GM21528 (cell line): ENCODE results near the gene DCAF4.

Experiments used
- ATAC-seq: cut with Tn5 transposase; IDR thresholded peaks from one replicate; pipeline ENCODE4 v1.9.1; 2021; ENCODE audit warnings: mild to moderate bottlenecking, moderate library complexity; ENCODE audit not compliant: unreplicated experiment, low FRiP score

Gene DCAF4, protein sequence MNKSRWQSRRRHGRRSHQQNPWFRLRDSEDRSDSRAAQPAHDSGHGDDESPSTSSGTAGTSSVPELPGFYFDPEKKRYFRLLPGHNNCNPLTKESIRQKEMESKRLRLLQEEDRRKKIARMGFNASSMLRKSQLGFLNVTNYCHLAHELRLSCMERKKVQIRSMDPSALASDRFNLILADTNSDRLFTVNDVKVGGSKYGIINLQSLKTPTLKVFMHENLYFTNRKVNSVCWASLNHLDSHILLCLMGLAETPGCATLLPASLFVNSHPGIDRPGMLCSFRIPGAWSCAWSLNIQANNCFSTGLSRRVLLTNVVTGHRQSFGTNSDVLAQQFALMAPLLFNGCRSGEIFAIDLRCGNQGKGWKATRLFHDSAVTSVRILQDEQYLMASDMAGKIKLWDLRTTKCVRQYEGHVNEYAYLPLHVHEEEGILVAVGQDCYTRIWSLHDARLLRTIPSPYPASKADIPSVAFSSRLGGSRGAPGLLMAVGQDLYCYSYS

DNA sequence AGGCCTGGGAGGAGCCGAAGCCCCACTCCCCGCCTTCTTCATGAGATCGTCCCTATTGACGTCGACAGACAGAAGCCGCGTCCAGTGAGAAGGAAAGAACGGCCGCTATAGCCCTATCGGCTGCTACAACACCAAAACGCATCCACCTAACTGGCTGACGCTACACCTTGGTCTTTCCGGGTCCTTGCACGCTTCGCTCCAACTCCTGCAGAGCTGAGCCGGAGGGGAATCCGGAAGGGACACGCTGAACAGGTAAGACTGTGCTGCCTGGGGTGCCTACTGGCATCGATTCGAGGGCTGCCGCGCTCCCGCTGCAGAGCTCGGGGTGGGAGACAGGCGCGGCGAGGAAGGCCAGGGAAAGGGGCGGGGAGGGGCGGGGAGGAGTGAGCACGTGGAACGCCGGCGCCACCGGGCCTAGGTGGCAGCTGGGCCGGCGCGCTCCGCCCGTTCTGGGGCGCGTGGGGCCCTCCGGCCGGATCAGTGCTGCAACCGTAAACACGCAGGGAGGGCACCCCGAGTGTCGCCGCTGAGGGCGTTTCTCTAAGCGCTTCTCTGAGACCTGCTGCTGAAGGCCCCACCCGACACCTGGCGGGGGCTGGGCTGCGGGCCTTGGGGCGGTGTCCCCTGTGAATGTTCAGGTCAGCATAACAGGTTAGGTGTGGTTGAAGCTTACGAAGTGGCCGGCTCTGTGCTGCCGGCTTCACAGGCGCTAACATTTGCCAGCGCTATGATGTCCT, at the start of gene DCAF4:
Gene DCAF4, plus strand, starts transcription at position 173 of the 737 bp plus-strand sequence. CDS start 11,515 bp downstream, outside the sequence.
- ATAC-seq = peak; percentile 97

DNA sequence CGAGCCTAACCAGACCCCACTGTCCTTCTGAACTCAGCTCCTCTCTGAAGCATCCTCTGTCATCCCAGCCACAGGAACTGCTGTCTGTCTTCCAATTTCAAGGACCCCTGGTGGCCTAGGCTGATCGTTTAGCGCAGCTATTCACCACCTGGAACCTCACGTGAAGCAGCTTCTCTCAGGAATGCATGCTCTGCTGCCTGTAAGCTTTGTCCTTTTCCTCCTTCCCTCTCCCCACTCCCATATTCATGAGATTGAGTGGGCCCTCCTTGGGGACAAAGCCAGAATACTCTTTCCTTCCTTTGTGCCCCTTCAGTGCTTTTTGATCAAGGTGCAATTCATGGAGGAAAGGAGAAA, 49.6 kb upstream of the DCAF4 start:
- no peak for ATAC-seq

DNA sequence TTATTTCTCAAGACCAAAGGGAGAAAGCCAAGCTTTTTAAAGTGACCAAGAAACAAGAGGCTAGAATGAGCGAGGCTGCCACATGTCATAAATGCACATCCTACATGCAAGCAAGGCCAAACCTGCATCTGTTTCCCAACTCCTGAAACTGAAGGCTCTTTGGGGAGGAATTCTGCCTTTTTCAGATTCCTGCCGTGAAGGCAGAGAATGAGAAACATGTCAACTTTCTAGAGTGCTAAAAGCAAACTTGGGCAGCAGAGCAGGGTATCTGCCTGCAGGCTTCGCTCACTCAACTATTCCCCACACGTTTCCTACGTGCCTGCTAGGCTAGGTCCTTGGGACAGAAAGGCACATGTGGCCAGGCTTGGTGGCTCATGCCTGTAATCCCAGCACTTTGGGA, 47.5 kb upstream of the DCAF4 start:
- ATAC-seq = no peak

DNA sequence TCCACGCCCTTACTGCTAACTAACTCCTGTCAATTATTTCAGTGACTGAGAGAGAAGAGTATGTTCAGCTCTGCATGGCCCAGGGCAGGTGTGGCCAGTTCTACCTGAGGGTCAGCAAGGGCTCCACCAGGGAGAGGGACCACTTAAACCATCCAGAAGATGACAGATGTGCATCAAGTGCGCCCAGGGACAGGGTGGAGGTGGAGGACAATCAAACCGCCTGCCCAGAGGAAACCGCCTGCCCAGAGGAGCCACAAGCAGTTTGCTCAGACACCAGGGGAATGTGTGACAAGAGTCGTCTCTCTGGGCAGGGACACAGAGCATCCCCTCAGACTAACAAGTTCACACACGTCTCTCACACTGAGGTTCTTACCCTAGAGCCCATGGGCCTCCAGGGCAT, 46.8 kb upstream of the DCAF4 start:
- no peak for ATAC-seq

DNA sequence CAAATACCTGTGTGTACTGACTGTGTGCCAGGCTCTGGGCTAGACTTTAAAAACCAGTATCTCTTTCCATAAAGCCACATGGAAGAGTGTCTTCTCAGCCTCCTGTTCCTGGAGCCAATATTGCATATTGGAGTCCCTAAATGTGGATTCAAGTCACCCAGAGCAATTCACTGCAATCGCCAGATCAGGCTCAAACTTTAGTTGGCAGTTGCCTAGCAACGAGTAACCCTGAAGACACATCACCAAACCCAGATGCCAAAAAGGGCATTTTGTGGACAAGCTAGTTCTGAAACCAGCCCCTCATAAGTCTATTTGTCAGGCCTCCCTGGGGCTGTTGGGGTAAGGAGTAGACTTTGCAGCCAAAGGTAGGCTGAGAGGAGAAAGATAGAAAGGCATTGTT, 46.1 kb upstream of the DCAF4 start:
- ATAC-seq = no peak

DNA sequence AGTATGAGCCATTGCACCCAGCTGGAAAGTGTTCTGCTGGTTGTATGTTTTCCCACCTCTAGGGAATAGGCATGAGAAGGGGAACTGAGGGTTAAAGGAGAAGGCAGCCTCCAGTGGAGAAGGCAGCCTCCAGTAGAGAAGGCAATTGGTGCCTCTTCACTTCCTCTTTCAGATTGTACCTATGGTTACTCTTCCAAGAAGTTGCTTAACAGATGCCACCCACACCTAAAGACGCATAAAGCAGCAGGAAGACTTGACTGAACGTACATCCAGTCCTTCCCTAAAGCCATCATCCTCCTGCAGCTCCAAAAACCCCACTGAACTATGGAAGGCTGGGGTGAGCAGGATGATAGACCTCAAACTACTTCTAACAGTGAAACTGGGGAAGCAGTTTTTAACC, 45.4 kb upstream of the DCAF4 start:
- no peak for ATAC-seq

DNA sequence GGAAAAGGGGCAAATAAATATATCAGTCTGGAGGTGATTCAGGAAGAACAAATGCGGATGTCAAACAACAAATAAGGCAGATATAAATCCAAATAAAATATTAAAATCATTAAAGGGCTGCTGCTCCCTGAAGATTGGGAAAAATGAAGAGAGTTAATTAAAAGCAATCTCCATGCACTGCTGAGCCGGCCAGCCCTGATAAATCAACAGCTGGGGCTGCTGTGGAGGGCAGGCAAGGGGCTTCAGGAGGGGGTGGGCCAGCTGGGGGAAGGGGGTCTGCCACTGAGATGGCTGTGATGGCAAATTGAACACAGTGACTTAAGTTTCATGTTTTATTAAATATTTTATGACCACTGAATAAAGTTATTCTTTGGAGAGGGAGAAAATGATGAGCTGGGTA, 44.7 kb upstream of the DCAF4 start:
- no peak for ATAC-seq

DNA sequence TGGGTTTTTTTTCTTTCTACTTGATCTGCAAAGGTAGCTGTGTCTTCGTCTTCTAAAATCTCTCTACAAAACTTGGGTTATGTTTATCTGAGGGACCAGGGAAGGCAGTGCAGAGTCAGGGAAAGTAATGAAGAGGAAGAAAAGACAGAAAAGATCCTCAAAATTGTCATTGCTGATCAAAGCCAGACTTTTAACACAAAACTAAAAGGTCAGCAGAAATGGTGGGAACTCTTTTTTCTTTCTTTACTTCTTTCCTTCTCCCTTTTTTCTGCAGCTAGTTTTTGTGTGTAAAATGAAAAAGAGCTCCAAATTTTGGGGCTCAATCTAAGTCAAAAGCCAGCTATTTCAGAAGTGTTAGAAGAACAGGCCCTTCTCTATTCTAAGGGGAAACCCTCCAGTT, 44.2 kb upstream of the DCAF4 start:
- ATAC-seq = no peak

DNA sequence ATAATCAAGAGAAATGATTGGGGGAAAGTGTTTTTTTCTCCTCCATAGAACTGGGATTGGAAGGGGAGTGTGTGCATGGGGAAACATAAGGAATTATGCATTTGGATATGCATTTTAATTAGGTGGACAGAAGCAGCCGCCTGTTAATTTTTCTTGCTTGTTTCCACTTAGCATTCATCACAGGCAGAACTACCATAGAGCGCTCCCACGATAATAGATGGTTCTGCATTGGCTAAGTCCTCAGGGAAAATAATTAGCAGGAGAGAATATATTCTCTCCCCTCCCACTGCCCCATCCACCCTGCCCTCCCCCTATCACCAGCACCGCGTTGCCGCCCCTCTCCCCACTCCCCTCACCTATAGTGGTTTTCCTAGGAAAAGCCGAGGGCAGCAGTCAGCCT, 43.8 kb upstream of the DCAF4 start:
- ATAC-seq = no peak

DNA sequence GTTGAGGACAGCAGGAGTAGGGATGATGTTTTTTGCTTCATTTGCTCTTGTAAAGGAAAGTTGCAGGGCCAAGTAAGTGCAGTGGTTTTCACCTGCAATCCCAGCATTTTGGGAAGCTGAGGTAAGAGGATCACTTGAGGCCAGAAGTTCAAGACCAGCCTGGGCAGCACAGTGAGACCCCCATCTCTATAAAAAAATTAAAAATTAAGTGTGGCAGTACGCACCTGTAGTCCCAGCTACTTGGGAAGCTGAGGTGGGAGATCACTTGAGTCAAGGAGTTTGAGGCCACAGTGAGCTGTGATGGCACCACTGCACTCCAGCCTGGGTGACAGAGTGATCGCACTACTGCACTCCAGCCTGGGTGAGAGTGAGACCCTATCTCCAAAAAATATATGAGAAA, 43.2 kb upstream of the DCAF4 start:
- no peak for ATAC-seq

DNA sequence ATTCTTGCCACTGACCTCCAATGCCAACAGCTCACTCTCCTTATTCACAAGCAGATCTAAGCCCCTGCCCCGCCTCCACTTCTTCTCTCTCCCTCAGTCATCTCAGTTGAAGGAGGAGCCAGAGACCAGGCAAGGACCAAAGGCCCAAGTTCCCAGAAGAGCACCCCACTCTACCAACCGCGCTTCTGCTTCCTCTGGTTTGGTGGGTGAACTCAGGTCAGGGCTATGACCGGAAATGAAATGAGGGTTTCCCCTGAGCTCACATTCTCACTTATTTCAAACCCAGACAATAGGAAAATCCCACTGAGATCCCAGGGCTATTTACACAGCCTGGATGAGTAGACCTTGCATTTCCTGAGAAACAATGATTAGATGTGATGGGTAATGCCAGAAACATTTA, 42.3 kb upstream of the DCAF4 start:
- no peak for ATAC-seq

DNA sequence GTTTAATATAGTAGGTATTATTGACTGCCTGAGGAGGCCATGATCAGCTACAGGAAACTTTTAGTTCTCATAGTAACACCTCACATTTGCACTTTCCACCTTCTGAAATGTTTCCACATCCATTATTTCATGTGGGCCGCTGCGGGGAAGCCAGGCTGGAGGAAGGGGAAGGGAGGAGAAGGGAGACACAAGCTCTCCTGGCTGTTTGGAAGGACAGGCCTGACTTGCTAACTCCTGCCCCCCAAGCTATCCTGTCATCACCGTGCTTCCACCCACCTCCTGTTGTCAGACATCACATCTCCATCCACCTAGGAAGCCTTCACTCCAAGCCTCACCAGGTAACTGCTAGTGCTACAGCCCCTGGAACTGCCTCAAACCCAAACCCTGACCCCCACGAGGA, 41.9 kb upstream of the DCAF4 start:
- ATAC-seq = no peak

DNA sequence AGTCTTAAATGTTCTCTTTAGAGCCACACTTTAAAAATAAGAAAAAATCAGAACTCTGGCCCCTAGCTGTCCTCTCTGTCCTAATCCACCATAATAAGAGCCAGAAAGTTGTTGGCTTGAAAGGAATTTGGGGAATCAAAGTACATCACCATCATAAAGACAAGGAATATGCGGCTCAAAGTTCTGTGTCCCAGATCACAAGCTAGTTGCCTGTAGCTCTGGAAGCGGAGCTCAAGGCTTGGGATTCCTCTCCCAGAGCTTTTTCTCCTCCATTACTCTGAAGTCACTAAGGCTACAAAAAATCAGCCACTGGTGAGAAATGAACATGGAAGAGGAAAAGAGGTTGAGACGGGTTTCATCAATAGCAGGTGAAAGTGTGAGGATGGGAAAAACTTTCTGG, 38.8 kb upstream of the DCAF4 start:
- no peak for ATAC-seq

DNA sequence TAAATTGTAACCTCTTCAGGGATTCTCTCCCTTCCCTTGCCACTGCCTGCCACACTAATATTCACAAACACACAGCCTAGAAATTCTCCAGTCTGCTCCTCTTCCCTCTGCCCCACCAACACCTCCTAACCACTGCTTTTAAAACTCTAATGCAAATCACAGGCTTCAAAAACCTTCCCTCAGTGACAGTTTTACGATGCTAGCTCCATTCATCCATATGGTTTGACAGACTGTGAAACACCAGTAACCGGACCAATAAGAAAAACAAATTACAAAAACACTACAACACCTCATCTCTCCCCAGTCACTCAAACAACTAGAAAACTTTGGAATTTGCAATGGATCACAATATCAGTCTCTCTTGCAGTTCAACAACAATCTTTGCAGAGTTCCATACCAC, 38.1 kb upstream of the DCAF4 start:
- no peak for ATAC-seq

DNA sequence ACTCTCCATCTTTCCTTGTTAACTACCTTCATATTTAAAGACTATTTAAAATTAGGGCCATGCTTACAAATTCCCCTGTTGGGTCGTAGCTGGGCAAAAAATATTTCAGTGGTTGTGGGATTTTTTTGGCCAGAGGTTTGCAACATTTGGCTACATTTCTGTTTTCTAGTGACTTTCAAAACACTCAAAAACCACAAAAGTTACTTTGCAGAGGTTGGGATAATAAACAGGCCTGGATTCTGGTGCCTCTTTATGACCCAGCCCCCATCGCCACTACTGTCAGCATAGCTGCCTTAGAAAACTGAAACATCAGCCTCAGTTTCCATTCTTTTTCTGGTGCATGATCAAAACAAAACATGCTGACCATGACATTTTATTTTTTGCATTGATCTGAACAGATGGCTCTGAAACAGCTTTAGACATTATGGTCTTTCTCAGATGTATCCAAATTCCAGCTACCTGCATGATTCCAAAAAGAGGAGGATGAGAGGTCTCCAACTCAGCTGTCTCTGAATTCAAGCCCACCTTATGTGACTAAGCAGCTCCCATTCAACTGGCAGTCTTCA, 37.5 kb upstream of the DCAF4 start:
- no peak for ATAC-seq

DNA sequence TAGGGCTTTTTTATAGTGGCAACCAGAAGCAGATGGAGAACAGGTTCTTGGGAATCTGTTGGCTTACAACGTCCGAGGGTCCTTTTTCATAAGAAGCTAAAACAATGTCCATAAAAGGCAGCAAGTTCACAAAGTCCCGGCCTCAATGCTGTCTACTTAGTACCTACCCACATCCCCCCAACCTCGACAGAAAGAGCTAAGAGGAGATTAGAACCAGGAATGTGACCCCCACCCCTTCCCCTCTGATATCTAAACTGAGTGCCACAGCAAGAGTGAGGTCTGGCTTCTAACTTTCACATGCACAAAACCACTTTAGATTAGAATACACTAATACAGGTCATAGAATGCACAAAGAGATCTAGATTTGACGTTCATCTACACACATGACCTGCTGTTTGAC, 36.9 kb upstream of the DCAF4 start:
- no peak for ATAC-seq

DNA sequence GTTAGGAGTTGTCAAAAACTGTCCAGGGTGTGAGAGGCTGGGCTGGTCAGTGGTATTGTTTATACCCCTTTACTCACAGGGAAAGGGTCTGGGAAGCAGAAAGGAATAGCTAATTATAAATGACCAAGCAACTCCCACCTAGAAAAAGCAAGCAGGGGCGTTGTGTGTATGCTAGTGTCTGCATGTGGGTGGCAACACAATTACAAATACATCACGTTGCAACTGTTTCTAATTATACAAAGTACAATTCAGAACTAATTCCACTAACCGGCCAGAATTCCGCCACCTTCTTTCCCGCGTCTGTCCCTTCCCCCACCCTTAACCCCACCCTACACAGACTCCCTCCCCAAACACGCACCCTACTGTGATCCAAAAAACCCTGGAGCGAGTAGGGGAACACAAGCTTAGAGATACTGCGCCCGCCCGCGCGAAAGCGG, 34.6 kb upstream of the DCAF4 start:
- no peak for ATAC-seq

DNA sequence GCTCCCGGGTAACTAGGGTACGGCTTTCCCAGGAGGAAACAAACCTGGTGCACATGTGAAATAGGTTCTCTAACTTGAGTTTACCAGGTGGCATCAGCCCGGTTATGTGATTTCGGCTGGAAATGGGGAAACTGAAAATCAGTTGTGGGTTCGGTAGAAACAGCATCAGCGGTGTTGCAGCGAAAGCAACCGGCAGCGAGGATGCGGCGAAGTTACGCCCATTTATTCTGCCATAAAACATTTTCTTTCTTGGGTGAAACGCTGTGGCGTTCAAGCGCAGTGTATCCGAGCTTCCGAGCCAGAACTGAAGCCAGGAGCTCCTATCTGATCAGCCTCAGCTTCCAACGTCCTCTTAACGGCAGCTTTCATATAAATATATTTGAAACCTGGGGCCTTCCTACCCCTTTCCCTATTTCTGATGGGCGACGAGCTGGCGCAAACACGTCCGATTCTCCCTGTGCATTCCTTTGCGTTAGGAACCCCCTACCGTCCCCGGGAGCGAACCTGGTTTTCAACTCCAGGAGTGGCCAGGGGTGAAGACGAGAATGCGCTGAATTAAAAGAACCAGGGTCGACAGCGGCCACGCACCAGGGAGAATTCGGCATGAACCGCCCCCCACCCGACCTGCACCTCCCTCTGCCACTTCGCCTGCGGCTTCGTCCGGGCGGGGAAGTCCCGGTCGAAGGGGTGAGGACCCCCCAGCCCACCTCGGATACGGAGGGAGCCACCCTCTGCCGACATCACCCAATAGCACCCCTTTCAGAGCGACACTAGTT, 34.0 kb upstream of the DCAF4 start:
- no peak for ATAC-seq

DNA sequence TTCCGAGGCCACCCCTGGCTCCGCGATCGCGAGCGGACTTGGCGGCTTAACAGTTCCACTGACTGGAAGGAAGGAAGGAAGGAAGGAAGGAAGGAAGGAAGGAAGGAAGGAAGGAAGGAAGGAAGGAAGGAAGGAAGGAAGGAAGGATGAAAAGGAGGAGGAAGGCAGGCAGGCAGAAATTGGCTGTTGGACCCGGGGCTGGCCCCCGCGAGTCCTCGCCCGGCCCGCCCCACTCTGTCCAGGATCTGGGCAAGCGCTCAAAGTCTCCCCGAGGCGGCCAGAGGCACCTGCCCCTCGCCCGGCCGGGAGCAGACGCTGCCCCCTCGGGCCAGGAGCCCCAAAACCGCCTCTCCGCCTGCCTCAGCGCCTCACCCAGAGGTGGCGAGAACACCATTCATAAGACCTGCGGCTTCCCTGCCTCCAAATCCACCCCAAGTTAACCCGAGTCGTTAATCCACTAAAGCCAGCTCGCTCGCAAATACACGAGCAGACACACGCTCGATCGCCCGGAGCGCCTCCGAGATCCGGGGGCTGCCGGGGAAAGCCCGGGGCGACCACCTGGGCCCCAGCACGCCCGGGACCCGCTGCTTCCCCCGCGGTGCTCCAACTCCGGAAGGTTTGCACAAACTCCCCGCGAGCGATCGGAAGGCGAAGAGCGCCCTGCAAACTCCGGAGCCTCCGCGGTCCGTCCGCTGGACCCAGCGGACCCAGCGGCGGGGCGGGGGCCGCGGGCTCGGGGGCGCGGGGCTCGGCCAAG, 33.2 kb upstream of the DCAF4 start:
- ATAC-seq = peak; percentile 15
